Measurements from ENCODE around the gene KIAA2012.

The KIAA2012 gene

DNA sequence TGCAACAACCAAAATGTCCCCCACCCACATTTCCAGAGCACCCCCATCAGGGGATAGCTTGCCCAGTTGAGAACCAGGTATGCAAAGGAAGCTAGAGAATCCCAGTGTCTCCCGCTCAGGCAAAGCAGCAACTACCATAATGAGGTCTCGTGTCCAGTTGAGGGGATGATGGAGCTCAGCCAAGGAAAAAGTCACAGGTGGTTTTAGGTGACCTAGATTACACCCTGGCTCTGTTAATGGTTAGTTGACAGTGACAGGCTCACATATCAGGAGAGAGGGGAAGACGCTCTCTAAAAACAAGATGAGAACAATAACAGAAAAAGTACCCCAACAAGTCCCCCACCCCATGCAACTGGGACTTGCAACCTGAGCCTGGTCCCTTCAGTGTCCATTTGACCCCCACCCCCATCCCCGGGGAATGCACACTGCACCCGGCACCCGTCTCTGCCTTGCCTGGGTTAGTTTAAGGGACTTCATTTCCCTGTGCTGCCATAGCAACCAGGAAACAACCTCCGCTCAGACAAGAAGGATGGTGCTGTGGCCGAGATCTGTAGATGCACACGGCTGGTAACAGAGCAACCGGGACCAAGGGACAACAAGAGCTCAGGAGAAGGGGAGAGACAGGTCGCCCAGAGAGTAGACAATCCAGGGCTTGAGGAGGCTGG, at the start of gene KIAA2012:
TSS of gene KIAA2012 (plus strand) at position 519 of the 665 bp plus-strand sequence. CDS start 373 bp downstream, outside the sequence.
- DNase-seq = no peak

DNA sequence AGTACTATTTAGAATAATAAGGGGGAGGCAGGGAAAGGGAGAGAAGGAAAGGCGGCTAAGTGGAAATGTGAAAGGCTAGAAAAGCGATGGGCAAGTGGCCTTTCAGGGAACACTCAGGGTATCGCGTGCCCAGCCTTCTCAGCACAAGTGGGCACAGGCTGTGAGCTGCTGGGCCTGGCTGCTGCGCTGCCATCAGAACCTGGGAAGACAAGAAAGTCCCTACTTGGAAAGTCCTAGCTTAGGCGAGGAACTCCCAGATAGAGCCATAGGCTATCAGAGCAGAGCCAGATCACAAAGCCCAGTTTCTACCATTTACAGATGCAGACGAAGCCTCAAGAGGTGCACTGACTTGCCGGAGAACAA, 49.2 kb upstream of the KIAA2012 start:
- DNase-seq = no peak

DNA sequence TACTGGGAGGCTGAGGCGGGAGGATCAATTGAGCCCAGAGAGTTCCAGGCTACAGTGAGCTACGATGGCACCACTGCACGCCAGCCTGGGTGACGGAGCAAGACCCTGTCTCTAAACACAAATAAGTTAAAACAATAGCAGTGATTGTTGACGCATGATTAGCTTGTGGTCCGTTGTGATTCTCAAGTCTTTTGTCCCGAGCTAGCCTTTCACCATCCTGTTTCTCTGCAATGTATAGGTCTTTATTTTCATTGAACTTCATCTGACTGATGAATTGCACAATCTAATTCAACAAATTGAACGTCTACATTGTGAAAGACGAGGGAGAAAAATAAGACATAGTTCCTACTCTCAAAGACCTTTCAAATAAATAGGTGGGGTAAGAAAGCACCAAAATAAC, 48.2 kb upstream of the KIAA2012 start:
- DNase-seq = no peak

DNA sequence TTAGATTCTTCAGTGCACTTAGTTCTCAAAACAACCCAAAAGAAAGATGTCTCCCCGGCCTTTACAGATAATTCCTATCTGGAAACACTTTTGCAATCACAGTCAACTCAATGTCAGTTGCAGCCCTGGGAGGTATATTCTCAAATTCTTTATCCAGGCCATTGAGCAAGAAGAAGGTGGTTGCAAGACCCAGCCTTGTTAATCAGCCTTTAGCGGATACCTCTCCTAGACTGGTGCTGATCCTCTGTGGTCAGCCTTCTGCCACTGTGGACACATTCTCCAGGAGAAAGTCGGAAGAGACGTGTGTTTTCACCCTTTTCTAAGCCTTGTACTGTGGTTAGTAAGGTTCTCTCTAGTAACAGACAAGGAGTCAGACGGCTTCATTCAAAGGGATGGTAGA, 47.2 kb upstream of the KIAA2012 start:
- no peak for DNase-seq

DNA sequence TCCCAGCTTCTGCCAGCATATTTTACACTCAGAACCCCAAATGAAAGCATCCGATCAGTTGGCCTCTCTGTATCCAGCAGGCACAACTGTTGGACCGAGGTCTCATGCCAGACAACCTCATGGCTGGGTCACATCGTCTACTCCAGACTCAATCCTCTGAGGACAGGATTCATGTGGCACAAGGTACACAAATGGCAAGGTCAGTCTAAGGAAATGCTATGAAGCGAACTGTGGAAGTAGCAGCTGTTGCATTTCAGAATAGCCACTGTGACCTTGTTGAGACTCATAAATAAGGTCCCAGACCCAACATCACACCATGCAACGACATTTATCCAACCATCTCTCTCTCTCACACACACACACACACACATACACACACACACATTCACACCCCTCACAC, 46.5 kb upstream of the KIAA2012 start:
- no peak for DNase-seq

DNA sequence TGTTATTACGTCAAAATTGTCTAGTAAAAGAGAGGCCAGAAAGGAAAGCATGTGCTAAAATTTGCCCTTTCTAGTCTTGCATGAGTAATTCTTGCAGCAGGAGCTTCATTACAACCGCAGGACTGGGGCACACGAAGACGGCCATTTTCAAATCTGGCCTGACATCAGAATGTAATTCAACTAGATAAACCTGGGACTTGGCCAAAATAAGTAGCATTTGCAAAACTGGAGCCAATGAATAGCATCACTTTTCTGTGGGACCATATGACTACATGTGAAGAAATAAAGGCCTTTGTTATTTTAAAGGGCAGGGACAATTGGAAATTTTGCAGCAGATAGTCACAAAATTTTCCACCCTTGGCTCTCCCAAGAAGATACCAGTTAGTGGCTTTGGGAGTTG, 42.4 kb upstream of the KIAA2012 start:
- no peak for DNase-seq

DNA sequence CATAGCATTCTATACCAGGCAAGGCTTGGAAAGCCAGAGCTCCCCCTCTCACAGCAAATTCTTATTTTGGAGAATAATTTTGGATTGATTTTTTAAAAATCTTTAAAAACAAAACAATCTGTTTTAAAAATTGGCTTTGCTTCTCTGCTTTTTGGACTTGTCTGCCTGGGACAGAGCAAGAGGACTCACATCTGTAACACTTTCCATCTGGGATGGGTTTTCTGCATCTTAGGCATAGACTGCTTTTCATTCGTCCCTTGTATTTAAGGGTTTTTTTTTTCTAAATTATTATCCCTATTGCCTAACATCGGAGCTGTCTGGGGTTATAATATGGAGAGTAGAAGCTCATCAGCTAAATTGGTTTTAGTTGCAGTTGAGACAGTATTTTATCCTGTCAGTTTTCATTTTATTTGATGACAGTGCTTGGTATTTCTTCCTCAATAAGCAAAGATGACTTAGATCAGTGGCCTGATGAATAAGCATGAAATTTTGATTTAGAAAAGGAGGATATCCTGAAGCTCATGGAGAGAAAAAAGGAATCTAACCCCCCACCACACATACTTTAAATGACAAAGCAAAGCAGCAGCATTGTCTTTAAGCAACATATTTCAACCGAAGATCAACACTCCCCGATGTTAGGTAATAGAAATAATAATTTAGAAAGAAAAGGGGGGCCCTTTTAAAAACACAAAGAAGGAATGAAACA, 41.7 kb upstream of the KIAA2012 start:
- no peak for DNase-seq

DNA sequence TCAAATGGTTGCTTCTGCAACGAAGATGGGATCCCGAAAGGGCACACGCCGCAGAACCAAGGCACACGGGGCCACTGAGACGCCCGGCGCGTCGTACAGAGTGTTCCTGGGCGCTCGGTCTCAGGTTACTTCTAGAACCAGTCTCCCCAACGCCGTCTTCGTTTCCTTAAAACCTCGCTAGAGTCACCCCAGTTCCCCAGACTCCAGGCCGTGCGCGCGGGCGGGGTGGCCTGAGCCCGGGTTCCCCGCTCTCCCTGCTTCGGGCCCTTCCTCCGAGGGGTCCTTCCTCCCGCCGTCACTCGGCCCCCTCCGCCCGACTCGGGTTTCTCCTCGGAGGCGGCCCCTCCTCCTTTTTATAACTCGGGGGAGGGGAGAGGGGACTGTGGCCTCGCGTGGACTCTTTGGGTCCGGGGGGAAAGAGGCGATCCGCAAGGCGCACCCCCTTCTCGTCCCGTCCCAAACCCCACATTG, 40.2 kb upstream of the KIAA2012 start:
- no peak for DNase-seq

DNA sequence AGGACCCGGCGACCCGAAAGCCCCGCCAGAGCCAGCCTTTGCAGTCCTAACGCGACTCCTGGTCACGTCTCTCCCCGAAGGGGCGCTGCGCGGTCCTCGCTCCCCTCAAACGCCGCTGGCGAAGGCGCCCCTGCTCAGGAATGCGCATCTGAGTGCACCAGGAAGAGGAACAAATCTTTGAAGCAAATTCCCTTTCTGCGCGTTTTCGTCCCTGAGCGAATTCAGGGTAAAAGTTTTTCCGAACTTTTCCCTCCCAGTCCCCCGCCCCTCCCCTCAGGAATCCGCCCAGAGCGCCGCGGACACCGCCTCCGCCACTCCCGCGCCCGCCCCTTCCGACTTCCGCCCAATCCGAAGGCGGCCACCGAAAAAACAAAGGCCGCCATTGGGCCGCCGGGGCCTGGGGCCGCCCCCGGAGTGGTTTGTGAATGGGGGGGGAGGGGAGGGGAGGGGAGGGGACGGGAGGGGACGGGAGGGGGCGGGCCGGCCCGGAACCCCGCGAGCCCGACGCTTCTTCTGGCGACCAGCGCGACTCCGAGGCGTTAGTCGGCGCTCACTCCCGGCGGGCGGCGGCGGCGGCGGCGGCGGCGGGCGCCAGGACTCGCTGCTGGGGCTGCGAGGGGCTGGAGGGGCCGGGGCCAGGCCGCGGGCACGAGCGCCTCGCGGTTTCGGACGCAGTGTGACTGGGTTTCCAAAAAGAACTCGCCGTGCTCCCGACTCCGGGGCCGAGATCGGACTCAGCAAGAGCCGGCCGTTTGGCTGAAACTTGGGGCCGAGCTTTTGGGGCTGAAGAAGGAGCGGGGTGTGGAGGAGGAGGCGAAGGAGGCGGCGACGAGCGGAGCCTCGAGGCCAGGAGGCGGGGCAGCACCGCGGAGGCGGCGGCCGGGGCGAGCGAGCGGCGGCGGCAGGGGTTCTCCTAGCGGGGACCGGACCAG, 39.5 kb upstream of the KIAA2012 start, which contains the start of gene FZD7:
TSS of gene FZD7 (plus strand) at position 539 of the 932 bp plus-strand sequence. CDS start 793 bp downstream, outside the sequence.
- DNase-seq = no peak

DNA sequence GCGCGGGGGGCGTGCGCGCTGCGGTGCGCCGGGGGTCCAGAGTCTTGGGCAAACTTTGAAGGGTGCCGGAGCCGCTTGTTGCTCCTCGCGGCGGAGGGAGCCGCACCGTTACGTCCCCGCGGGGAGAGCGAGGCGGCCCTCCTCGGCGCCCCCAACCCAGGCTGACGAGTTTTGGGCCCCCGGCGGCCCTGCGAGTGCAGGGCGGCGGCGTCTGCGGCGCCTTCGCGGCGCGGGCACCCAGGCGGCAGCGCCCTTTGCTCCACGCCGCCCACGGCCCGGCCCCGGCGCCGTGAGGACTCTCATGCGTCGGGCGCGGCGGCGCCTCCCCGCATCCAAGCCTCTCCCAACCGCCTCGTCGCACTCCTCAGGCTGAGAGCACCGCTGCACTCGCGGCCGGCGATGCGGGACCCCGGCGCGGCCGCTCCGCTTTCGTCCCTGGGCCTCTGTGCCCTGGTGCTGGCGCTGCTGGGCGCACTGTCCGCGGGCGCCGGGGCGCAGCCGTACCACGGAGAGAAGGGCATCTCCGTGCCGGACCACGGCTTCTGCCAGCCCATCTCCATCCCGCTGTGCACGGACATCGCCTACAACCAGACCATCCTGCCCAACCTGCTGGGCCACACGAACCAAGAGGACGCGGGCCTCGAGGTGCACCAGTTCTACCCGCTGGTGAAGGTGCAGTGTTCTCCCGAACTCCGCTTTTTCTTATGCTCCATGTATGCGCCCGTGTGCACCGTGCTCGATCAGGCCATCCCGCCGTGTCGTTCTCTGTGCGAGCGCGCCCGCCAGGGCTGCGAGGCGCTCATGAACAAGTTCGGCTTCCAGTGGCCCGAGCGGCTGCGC, 38.6 kb upstream of the KIAA2012 start:
- no peak for DNase-seq

DNA sequence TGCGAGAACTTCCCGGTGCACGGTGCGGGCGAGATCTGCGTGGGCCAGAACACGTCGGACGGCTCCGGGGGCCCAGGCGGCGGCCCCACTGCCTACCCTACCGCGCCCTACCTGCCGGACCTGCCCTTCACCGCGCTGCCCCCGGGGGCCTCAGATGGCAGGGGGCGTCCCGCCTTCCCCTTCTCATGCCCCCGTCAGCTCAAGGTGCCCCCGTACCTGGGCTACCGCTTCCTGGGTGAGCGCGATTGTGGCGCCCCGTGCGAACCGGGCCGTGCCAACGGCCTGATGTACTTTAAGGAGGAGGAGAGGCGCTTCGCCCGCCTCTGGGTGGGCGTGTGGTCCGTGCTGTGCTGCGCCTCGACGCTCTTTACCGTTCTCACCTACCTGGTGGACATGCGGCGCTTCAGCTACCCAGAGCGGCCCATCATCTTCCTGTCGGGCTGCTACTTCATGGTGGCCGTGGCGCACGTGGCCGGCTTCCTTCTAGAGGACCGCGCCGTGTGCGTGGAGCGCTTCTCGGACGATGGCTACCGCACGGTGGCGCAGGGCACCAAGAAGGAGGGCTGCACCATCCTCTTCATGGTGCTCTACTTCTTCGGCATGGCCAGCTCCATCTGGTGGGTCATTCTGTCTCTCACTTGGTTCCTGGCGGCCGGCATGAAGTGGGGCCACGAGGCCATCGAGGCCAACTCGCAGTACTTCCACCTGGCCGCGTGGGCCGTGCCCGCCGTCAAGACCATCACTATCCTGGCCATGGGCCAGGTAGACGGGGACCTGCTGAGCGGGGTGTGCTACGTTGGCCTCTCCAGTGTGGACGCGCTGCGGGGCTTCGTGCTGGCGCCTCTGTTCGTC, 37.7 kb upstream of the KIAA2012 start:
- peak; percentile 22 for DNase-seq

DNA sequence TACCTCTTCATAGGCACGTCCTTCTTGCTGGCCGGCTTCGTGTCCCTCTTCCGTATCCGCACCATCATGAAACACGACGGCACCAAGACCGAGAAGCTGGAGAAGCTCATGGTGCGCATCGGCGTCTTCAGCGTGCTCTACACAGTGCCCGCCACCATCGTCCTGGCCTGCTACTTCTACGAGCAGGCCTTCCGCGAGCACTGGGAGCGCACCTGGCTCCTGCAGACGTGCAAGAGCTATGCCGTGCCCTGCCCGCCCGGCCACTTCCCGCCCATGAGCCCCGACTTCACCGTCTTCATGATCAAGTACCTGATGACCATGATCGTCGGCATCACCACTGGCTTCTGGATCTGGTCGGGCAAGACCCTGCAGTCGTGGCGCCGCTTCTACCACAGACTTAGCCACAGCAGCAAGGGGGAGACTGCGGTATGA, 37.1 kb upstream of the KIAA2012 start:
- DNase-seq = no peak

DNA sequence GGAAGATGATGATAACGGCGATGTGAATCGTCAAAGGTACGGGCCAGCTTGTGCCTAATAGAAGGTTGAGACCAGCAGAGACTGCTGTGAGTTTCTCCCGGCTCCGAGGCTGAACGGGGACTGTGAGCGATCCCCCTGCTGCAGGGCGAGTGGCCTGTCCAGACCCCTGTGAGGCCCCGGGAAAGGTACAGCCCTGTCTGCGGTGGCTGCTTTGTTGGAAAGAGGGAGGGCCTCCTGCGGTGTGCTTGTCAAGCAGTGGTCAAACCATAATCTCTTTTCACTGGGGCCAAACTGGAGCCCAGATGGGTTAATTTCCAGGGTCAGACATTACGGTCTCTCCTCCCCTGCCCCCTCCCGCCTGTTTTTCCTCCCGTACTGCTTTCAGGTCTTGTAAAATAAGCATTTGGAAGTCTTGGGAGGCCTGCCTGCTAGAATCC, 36.4 kb upstream of the KIAA2012 start:
- DNase-seq = no peak

DNA sequence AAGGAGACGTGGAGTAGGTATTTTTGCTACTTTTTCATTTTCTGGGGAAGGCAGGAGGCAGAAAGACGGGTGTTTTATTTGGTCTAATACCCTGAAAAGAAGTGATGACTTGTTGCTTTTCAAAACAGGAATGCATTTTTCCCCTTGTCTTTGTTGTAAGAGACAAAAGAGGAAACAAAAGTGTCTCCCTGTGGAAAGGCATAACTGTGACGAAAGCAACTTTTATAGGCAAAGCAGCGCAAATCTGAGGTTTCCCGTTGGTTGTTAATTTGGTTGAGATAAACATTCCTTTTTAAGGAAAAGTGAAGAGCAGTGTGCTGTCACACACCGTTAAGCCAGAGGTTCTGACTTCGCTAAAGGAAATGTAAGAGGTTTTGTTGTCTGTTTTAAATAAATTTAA, 36.0 kb upstream of the KIAA2012 start:
- DNase-seq = no peak

DNA sequence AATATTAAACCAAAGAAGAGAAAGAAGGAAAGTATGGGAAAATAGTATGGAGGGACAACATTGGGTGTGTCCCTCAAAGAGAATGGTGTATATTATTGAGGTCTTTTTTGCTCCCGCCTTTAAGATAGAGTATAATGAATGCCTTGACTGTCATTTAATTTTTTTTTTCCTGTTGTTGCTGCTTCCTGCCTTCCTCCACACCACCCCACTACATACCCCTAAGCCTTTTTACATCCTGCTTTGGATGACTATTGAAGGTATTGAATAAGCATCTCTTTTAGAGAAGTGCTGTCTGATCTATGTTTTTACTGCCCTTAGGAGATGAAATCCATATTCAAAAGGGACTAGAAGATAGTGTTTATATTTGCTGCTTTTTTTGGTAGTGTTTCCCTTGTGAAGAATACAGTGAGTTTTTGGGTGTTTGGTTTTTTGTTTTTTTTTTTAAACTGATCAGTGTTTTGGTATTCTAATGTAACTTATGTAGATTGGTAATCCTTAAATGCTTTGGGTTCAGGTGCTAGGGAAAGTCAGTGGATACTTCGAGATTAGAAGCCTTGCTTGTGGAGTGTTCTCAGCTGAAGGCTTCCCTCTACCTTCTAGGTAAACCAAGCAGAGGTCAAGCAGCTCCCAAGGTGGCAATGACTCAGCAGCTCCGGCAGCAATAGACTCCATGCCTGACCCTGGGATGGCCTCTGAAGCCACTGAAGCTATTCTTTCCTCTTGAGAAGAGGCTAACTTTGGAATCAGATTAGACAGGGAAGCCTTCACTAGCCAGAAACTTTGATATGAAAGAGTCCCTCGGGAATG, 34.4 kb upstream of the KIAA2012 start:
- DNase-seq = no peak

DNA sequence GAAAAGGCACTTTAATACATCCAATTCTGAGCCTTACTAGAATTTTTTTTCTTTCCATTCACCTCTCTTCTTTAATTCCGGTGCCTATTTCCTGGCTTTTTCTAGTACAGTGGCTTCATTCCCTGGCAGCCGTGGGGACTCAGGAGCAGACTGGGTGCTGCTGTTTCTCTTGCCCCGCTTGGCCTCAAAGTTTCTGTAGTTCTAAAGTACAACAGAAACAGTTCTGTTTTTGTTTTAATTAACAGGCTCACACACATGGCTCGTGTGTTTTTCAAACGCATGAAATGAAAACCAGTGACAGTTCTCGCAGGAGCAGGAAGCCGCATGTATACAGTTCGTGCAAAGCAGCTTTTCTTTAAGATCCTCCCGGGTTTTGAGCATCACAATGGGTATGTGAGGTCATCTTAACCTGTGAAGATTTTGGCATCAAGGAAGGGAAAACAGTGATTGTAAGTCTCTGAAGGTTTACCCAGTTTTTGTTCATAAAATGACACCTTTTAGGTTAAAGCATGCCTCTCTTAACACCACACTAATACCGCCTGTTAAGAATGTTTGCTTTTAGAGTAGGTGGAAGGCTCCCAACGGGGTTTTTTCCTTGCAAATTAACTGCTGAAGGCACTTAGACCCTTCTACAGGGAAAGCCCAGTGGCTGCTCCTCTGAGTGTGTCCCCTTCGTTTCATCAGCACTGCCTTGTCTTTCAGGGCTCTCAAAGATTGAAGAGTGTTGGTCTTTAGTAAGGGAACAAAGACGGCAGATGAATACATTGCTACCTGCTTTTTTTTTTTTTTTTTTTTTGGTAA, 33.6 kb upstream of the KIAA2012 start:
- peak; percentile 65 for DNase-seq

DNA sequence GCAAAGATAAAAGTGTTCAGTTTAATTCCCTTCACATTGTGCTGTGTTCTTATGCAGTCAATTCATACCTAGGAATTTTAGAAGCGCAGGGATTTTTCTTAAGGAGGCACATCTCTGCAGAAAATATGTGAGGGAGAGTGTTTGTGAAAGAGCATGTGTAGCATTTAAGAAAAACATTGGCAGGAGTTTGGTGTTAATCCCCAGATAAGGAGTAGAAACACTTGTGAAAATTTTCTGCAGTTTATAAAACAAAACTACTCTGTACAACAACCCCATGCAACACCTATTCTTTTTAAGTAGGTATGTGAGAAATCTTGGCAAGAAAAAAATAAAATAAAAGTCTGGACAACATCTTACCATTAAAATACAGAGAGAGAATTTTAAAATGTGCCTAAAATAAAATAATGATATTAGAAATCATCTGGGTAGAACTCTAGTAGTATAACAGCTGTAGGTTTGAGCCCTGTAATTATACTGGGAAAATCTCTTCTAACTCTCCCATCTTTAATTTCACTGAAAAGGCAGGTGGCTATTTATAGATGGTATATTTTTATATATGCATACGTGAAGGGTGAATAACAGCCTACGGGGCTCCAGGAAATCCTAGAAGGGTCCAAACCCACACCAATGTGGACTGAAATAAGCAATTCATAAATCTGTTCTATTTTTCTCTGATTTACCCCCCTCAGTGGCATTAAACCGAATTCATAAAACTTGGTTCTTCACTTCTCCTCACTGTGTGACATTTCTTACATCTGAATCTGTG, 32.8 kb upstream of the KIAA2012 start:
- DNase-seq = peak; percentile 72

DNA sequence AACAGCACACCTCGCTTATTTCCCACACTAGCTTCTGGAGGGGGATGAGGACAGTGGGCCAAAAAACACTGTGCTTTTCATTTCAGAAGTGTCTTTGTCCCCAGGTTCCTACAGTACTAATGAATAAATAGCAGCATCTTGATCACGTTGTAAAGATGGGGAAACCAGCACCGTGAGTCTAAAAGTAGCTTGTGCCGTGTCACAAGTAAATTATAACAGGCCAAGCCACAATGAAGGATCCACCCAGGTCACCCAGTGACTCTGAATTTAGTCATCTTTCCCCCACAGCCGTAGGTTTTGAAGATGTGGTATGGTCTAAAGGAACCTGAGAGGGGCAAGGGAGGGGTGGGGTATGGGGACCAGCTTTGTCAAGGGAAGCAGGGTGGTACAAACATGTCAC, 30.6 kb upstream of the KIAA2012 start:
- no peak for DNase-seq

DNA sequence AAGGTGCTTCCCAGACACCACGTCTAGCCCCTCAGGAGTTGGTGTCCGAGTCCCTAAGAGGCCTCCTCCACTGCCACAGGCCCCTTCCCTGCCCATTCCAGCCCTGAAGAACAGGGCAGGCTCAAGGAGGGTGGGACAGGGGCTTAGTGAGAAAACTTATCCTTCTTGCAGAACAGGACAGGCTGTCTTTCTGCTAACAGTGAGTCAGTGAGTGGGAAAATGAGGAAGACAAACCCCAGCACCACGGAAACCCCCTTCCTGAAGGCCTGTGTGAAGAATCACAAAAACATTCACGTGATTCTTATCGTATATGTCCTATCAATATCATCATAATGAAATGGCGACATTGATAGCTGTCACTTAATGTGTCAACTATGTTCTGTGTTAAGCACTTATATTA, 29.6 kb upstream of the KIAA2012 start:
- no peak for DNase-seq

Measured in NCI-H524 treated with DMSO at 0.1 percent for 48 hours (cell line).